Natural killer cell (primary cell): ENCODE data around the gene CPT2. TPM values are rescaled to one million over a fixed set of nuclear protein-coding genes. Genes with fewer than 3 reads are reported as not detected.

Experiments
- ATAC-seq, 3 donors: fragments of 150-1000 bp in 2 of 3; fragments of 200-7000 bp in 1 of 3; cut with Tn5 transposase; 1 replicate in 1 of 3; 2 replicates in 2 of 3; pipeline ENCODE4 v1.10.0; 2021; ENCODE audit warnings: mild to moderate bottlenecking in 2 of 3, moderate library complexity in 2 of 3
- DNase-seq, 2 donors: peaks; one replicate each; pipeline versions ENCODE4 v3.0.0 to v3.0.0-alpha.2; 2013 to 2021; ENCODE audit warnings: mixed read lengths in 1 of 2
- H3K27ac ChIP-seq: one replicate; pipeline ENCODE4 v1.5.1; 2013; ENCODE audit warnings: mild to moderate bottlenecking, low read length
- H3K27me3 ChIP-seq: one replicate; pipeline ENCODE4 v1.6.1; 2013; ENCODE audit warnings: low read length; ENCODE audit not compliant: control insufficient read depth, insufficient read depth
- H3K36me3 ChIP-seq: one replicate; pipeline ENCODE4 v1.6.1; 2013; ENCODE audit warnings: low read length; ENCODE audit not compliant: control insufficient read depth, insufficient read depth
- H3K4me1 ChIP-seq: one replicate; pipeline ENCODE4 v1.6.1; 2013; ENCODE audit warnings: low read length; ENCODE audit not compliant: control insufficient read depth, insufficient read depth
- H3K4me3 ChIP-seq: one replicate; pipeline ENCODE4 v1.5.1; 2013; ENCODE audit warnings: low read length
- H3K9me3 ChIP-seq: one replicate; pipeline ENCODE4 v1.6.1; 2013; ENCODE audit warnings: low read length; ENCODE audit not compliant: control insufficient read depth, insufficient read depth
- H3K27ac Mint-ChIP-seq, 2 donors: one replicate each; pipeline ENCODE4 v1.8.0; 2022; ENCODE audit warnings: mild to moderate bottlenecking in 2 of 2, mixed read lengths in 2 of 2, moderate library complexity in 1 of 2
- H3K27me3 Mint-ChIP-seq, 2 donors: one replicate each; pipeline ENCODE4 v1.8.0; 2022; ENCODE audit warnings: low read depth in 2 of 2, mixed read lengths in 2 of 2
- H3K36me3 Mint-ChIP-seq: one replicate; pipeline ENCODE4 v1.8.0; 2022; ENCODE audit warnings: mixed read lengths
- H3K4me1 Mint-ChIP-seq, 2 donors: one replicate each; pipeline ENCODE4 v1.8.0; 2022; ENCODE audit warnings: mixed read lengths in 2 of 2
- H3K4me3 Mint-ChIP-seq: one replicate; pipeline ENCODE4 v1.8.0; 2022; ENCODE audit warnings: mild to moderate bottlenecking, moderate library complexity, mixed read lengths
- H3K9me3 Mint-ChIP-seq, 2 donors: one replicate each; pipeline ENCODE4 v1.8.0; 2022; ENCODE audit warnings: mixed read lengths in 2 of 2
- WGBS: methylation state at CpG from one replicate; pipeline ENCODE4 v1.1.7; 2013; ENCODE audit warnings: missing lambda C conversion rate; ENCODE audit not compliant: insufficient coverage; 5-methylcytosine and 5-hydroxymethylcytosine counted together
- intact Hi-C: fragments of 100-400 bp; cut with micrococcal nuclease; formaldehyde crosslinking; loops from one replicate; pipeline ENCODE4 v1.14.2; 2022
- total RNA-seq, 4 donors: library from RNA; stranded (reverse); fragments of 120-200 nt in 1 of 4; gene quantifications; one replicate each; pipeline versions ENCODE4 v1.2.3 to v1.2.4, GENCODE V29; 2013 to 2022
- TF ChIP-seq, protein P1 (sequence below): fragments of 200-600 bp; IDR thresholded peaks from one replicate; pipeline ENCODE4 v1.8.0; 2022; ENCODE audit warnings: antibody characterized with exemption

CPT2 gene
- total RNA-seq, 3 donors from 2014 or later (not counting 1 experiment from before 2014, with no cell fraction given) = 7.6 to 11.8 (median 9.0) TPM

DNA sequence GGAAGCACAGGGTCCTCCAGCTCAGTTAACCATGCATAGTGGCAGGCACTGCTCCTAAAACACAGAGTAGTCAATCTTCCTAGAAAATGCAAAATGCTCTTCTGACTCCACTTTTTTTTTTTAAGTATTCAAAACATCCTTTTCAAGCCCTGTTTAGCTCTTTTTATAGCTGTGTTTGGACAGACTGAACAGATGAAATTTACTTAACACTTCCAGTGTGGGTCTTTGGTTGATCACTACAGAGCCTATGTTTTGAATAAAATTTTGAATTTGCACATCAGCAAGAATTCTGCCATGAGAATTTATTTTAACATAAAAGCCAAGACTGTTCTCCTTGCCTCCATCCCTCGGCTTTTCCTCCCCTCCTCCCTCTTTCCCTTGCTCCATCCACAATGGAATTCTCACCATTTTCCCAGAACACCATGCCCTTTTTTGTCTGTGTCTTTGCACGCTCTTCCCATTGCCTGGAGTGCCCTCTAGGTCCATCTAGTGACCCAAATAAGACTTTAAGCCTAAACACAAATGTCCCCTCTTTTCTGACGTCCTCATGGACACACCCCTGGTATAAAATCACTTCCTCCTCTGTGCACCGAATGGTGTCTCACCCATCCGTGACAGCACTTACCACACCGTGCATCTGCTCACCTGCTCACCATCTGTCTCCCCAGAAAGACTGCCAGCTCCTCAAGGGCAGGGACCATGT is 24.0 kb upstream of the CPT2 start:
- Histone ChIP-seq H3K36me3 (no peaks in the 10 kb centered on the region), H3K9me3 (no peaks in the 10 kb centered on the region), H3K4me1 (peaks cover 9% of the 10 kb centered on the region), H3K27me3 (no peaks in the 10 kb centered on the region), H3K27ac (no peak overlapping the region), H3K4me3 (no peak overlapping the region)
- DNase-seq (peak in 1 of 2 donors; percentile 27), ATAC-seq (peak; percentile 57 to 83 (median 75))
- H3K36me3 Mint-ChIP-seq = no peaks in the 10 kb centered on the region
- WGBS = 31% methylated on average over 6 of the region's 6 CpGs
- peaks cover 7 to 19% of the 10 kb centered on the region in 2 donors for H3K4me1 Mint-ChIP-seq
- H3K27ac Mint-ChIP-seq = peak overlapping the region in 1 of 2 donors; percentile 86
- no peaks in the 10 kb centered on the region for H3K9me3 Mint-ChIP-seq
- H3K27me3 Mint-ChIP-seq = peaks cover 0 to 11% of the 10 kb centered on the region in 2 donors
- H3K4me3 Mint-ChIP-seq = peak overlapping the region; percentile 5
- intact Hi-C loops = no loop called here
- TF ChIP-seq, protein P1, sequence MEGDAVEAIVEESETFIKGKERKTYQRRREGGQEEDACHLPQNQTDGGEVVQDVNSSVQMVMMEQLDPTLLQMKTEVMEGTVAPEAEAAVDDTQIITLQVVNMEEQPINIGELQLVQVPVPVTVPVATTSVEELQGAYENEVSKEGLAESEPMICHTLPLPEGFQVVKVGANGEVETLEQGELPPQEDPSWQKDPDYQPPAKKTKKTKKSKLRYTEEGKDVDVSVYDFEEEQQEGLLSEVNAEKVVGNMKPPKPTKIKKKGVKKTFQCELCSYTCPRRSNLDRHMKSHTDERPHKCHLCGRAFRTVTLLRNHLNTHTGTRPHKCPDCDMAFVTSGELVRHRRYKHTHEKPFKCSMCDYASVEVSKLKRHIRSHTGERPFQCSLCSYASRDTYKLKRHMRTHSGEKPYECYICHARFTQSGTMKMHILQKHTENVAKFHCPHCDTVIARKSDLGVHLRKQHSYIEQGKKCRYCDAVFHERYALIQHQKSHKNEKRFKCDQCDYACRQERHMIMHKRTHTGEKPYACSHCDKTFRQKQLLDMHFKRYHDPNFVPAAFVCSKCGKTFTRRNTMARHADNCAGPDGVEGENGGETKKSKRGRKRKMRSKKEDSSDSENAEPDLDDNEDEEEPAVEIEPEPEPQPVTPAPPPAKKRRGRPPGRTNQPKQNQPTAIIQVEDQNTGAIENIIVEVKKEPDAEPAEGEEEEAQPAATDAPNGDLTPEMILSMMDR = no peak

GRCh38 chr1:53174971-53175913 is 21.4 kb upstream of the CPT2 start:
- no peak for ATAC-seq
- Histone ChIP-seq H3K27me3 (no peaks in the 10 kb centered on the region), H3K4me3 (no peak overlapping the region), H3K9me3 (no peaks in the 10 kb centered on the region), H3K4me1 (peaks cover 9% of the 10 kb centered on the region), H3K36me3 (no peaks in the 10 kb centered on the region), H3K27ac (no peak overlapping the region)
- TF ChIP-seq, protein P1 = no peak
- Mint-ChIP-seq H3K4me1 (peaks cover 7 to 25% of the 10 kb centered on the region in 2 donors), H3K4me3 (no peak overlapping the region), H3K27me3 (peaks cover 0 to 11% of the 10 kb centered on the region in 2 donors), H3K36me3 (no peaks in the 10 kb centered on the region), H3K27ac (no peak overlapping the region), H3K9me3 (no peaks in the 10 kb centered on the region)
- DNase-seq = no peak
- 83% methylated on average over 9 of the region's 10 CpGs for WGBS
- intact Hi-C loops = no loop called here

DNA sequence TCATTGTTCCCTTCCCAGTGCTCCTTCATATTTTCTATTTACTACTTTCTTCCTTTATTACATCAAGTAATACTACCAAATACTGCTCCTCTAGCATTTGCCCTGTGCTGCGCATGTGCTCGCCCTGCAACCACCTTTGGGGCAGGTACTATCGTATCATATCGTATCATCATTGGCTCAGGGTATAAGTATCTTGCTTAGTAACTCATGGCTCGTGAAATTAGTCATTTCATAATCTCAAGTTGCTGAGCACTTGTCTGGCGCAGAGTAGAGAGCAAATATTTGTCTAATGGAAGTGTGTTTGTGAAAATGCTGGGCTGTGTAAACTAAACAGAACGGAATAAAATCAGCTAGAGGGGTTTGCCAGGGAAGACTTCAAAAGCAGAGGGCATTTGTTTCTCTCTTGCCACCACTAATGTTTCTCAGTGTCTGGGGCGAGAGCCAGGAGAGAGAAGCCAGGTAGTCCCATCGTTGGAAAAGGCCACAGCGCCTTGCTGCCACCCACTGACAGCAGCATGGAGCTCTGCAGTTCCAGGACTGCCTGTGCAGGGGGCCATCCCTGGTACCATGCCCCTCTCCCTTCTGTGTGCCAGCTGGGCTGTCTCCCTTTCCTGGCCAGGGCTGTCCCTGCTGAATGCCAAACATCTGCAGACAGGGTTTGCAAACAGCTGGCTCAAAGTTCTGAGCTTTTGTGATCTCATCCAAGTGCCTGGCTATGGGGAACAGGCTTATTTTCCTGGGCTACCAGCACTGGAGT is 20.0 kb upstream of the CPT2 start:
- Histone ChIP-seq H3K4me3 (no peak overlapping the region), H3K9me3 (no peaks in the 10 kb centered on the region), H3K27me3 (no peaks in the 10 kb centered on the region), H3K4me1 (peaks cover 11% of the 10 kb centered on the region), H3K27ac (no peak overlapping the region), H3K36me3 (no peaks in the 10 kb centered on the region)
- Mint-ChIP-seq H3K9me3 (no peaks in the 10 kb centered on the region), H3K4me3 (no peak overlapping the region), H3K27ac (peak overlapping the region in 1 of 2 donors; percentile 6), H3K36me3 (no peaks in the 10 kb centered on the region), H3K27me3 (peaks cover 0 to 11% of the 10 kb centered on the region in 2 donors), H3K4me1 (peaks cover 7 to 25% of the 10 kb centered on the region in 2 donors)
- TF ChIP-seq, protein P1 = no peak
- 81% methylated on average over 10 of the region's 10 CpGs for WGBS
- intact Hi-C loops = no loop called here
- DNase-seq (no peak), ATAC-seq (no peak)
